Activated naive CD8-positive, alpha-beta T cell treated with anti-CD3 and anti-CD28 coated beads, Interleukin-2, amount 50 U/mL, for 24 hours (primary cell): ENCODE data around the gene PLD6.
"Not testable (repeated sequence)": the region's sequence is repeated elsewhere in the genome, so short reads cannot be mapped to it uniquely, and the experiment has no call there.

ENCODE experiments used
- ATAC-seq: fragments of 150-1000 bp; cut with Tn5 transposase; one replicate; pipeline ENCODE4 v1.10.0; 2021
- DNase-seq: peaks from one replicate; pipeline ENCODE4 v3.0.0; 2021
- H3K27ac Mint-ChIP-seq: one replicate; pipeline ENCODE4 v1.8.0; 2021; ENCODE audit warnings: mild to moderate bottlenecking, mixed read lengths
- H3K27me3 Mint-ChIP-seq: one replicate; pipeline ENCODE4 v1.8.0; 2021; ENCODE audit warnings: mixed read lengths
- H3K36me3 Mint-ChIP-seq: one replicate; pipeline ENCODE4 v1.8.0; 2021; ENCODE audit warnings: low read depth, mixed read lengths
- H3K4me1 Mint-ChIP-seq: one replicate; pipeline ENCODE4 v1.8.0; 2021; ENCODE audit warnings: mixed read lengths
- H3K4me3 Mint-ChIP-seq: one replicate; pipeline ENCODE4 v1.8.0; 2021; ENCODE audit warnings: mild to moderate bottlenecking, moderate library complexity, mixed read lengths
- H3K9me3 Mint-ChIP-seq: one replicate; pipeline ENCODE4 v1.8.0; 2021; ENCODE audit warnings: mixed read lengths

The PLD6 gene, protein sequence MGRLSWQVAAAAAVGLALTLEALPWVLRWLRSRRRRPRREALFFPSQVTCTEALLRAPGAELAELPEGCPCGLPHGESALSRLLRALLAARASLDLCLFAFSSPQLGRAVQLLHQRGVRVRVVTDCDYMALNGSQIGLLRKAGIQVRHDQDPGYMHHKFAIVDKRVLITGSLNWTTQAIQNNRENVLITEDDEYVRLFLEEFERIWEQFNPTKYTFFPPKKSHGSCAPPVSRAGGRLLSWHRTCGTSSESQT

DNA sequence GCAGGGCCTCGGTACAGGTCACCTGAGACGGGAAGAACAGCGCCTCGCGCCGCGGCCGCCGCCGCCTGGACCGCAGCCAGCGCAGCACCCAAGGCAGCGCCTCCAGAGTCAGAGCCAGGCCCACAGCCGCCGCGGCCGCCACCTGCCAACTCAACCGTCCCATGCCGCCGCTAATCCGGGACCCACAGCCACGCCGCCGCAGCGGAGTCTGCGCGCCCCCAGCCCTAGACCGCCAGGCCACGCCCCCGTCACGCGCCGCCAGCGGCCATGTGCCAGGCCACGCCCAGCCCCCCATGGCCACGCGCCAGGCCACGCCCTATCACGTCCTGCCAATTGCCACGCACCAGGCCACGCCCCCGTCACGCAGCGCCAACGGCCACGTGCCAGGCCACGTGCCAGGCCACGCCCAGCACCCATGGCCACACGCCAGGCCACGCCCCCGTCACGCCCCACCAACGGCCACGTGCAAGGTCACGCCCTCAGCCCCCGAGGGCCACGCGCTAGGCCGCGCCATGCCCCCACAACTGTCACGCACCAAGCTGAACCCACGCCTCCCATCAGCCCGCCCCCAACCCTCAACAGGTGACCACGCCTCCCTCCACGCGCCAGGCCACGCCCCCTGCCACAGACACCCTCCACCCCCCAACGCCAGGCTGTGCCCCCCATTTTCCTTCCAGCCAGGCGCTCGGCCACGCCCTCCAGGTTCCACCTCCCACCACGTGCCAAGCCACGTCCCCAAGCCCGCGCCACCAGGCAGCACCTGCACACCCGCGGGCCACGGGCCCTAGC is at the start of gene PLD6:
TSS of gene PLD6 (minus strand) at position 210 of the 789 bp plus-strand sequence. CDS start at position 163, 47 bp downstream.
- H3K27me3 Mint-ChIP-seq = no peaks in the 10 kb centered on the region
- H3K4me3 Mint-ChIP-seq = peak within 1 kb of the TSS; percentile 87
- DNase-seq = peak; percentile 91
- no peaks in the 10 kb centered on the region for H3K9me3 Mint-ChIP-seq
- H3K27ac Mint-ChIP-seq = peak within 1 kb of the TSS; percentile 96
- peaks cover 21% of the 10 kb centered on the region for H3K4me1 Mint-ChIP-seq
- H3K36me3 Mint-ChIP-seq = peaks cover 21% of the 10 kb centered on the region
- peak; percentile 58 for ATAC-seq

DNA sequence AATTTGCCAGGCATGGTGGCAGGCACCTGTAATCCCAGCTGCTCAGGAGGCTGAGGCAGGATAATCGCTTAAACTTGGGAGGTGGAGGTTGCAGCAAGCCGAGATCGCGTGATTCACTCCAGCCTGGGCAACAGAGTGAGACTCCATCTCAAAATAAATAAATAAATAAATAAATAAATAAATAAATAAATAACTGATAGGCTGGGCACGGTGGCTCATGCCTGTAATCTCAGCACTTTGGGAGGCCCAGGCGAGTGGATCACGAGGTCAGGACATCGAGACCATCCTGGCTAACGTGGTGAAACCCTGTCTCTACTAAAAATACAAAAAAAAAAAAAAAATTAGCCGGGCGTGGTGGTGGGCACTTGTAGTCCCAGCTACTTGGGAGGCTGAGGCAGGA is 49.6 kb upstream of the PLD6 start:
- not testable (repeated sequence) for DNase-seq, H3K27ac Mint-ChIP-seq, H3K27me3 Mint-ChIP-seq, ATAC-seq, H3K4me1 Mint-ChIP-seq, H3K4me3 Mint-ChIP-seq, H3K9me3 Mint-ChIP-seq
- H3K36me3 Mint-ChIP-seq = peaks cover 52% of the 10 kb centered on the region

DNA sequence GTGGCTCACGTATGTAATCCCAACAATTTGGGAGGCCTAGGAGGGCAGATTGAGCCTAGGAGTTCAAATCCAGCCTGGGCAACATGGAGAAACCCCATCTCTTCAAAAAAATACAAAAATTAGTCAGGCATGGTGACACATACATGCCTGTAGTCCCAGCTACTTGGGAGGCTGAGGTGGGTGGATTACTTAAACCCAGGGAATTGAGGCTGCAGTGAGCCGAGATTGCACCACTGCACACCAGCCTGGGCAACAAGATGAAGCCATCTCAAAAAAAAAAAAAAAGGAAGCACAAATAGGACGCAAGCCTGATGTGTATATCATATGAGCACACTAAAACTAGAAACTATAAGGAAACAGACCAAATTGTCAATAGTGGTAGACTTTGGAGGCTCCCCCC is 47.9 kb upstream of the PLD6 start:
- H3K36me3 Mint-ChIP-seq = peaks cover 49% of the 10 kb centered on the region
- ATAC-seq = no peak
- no peak overlapping the region for H3K27ac Mint-ChIP-seq
- no peak overlapping the region for H3K4me3 Mint-ChIP-seq
- no peaks in the 10 kb centered on the region for H3K27me3 Mint-ChIP-seq
- H3K9me3 Mint-ChIP-seq = no peaks in the 10 kb centered on the region
- no peak for DNase-seq
- peaks cover 2% of the 10 kb centered on the region for H3K4me1 Mint-ChIP-seq

DNA sequence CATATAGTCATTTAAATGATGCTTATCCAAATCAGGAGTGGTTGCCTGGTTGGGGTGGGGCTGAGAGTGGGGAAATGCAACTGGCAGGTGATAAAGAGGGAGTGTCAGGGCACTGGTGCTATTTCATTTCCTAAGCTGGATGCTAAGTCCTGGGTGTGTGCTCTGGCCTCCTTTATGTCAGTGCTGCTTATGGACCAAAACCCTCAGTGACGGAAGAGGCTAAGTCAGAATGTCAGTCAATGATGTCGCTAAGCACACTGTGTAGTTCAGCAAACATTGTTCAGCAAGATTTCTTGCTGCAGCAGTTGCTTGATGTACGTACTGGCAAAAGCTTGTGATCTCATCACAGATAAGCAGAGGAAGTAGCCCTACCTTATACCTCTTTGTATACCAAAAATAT is 47.3 kb upstream of the PLD6 start:
- no peak for ATAC-seq
- H3K27ac Mint-ChIP-seq = no peak overlapping the region
- no peak for DNase-seq
- peaks cover 2% of the 10 kb centered on the region for H3K4me1 Mint-ChIP-seq
- H3K36me3 Mint-ChIP-seq = peaks cover 48% of the 10 kb centered on the region
- no peak overlapping the region for H3K4me3 Mint-ChIP-seq
- H3K9me3 Mint-ChIP-seq = no peaks in the 10 kb centered on the region
- no peaks in the 10 kb centered on the region for H3K27me3 Mint-ChIP-seq

DNA sequence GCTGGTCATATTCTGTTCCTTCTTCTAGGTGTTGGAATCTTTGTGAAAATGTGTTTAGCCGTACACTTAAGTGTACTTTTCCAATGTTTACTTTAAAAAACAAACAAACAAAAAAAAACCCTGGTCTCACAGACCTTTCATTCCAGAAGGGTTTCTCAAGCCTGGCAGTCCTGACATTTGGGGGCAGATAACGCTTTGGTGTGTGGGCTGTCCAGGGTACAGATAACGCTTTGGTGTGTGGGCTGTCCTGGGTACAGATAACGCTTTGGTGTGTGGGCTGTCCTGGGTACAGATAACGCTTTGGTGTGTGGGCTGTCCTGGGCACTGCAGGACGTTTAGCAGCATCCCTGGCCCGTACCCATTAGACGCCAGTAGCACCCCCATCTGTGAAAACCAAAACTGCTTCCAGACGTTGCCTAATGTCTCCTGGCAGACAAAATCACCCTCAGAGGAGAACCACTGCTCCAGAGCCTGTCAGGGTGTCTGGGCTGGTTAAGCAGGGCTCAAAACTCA is 46.1 kb upstream of the PLD6 start:
- H3K36me3 Mint-ChIP-seq = peaks cover 46% of the 10 kb centered on the region
- H3K4me1 Mint-ChIP-seq = peaks cover 2% of the 10 kb centered on the region
- no peaks in the 10 kb centered on the region for H3K27me3 Mint-ChIP-seq
- no peak overlapping the region for H3K4me3 Mint-ChIP-seq
- ATAC-seq (no peak), DNase-seq (no peak)
- H3K9me3 Mint-ChIP-seq = no peaks in the 10 kb centered on the region
- no peak overlapping the region for H3K27ac Mint-ChIP-seq

DNA sequence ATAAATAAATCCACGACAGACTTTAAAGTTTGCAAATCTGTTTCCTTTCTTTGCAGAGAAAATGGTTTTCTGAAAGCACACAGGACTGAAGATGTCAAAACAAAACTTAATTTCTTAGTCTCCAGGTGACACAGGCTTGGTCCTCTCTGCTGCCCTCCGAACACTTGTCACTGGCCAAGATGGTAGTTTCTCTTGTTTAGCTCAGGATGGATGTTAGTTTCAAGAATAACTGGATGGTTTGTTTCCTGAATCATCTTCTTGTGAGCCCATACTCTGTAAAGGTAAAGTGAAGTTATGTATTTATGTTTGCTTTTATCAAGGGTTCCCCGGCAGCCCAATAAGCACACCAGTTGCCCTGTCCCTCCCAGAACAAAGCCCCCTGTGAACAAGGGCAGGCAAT is 40.7 kb upstream of the PLD6 start:
- Mint-ChIP-seq H3K36me3 (peaks cover 32% of the 10 kb centered on the region), H3K27me3 (no peaks in the 10 kb centered on the region), H3K4me3 (no peak overlapping the region), H3K27ac (no peak overlapping the region), H3K9me3 (no peaks in the 10 kb centered on the region), H3K4me1 (no peaks in the 10 kb centered on the region)
- ATAC-seq (no peak), DNase-seq (no peak)

DNA sequence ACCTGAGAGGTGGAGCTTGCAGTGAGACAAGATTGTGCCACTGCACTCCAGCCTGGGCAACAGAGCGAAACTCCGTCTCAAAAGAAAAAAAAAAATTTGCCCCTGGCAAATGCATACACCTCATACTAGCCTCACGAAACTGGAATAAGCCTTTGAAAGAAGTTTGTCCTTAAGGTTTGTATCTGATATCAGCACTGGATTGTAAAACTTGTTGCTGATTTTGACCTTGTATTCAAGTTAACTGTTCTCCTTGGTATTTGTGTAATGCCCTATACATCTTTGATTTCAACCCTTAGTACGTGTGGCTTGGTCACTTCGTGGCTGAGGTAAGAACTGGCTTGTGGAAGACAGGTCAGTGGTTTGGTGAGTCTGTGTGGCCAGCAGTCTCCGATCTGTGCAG is 37.0 kb upstream of the PLD6 start:
- Mint-ChIP-seq H3K4me1 (peaks cover 19% of the 10 kb centered on the region), H3K36me3 (peaks cover 17% of the 10 kb centered on the region), H3K27ac (no peak overlapping the region), H3K9me3 (no peaks in the 10 kb centered on the region), H3K4me3 (no peak overlapping the region), H3K27me3 (no peaks in the 10 kb centered on the region)
- ATAC-seq (no peak), DNase-seq (no peak)

DNA sequence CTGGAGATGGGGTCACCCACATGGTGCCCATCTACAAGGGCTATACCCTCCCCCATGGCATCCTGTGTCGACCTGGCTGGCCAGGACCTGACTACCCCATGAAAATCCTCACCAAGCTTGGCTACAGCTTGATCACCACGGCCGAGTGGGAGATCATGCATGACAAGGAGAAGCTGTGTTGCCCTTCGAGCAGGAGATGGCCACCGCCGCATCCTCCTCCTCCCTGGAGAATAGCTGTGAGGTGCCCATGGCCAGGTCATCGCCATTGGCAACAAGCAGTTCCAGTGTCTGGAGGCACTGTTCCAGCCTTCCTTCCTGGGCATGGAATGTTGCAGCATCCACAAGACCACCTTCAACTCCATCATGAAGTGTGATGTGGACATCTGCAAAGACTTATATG is 36.1 kb upstream of the PLD6 start:
- Mint-ChIP-seq H3K36me3 (peaks cover 13% of the 10 kb centered on the region), H3K9me3 (no peaks in the 10 kb centered on the region), H3K4me3 (no peak overlapping the region), H3K4me1 (peaks cover 27% of the 10 kb centered on the region), H3K27ac (no peak overlapping the region), H3K27me3 (no peaks in the 10 kb centered on the region)
- DNase-seq = no peak
- no peak for ATAC-seq

DNA sequence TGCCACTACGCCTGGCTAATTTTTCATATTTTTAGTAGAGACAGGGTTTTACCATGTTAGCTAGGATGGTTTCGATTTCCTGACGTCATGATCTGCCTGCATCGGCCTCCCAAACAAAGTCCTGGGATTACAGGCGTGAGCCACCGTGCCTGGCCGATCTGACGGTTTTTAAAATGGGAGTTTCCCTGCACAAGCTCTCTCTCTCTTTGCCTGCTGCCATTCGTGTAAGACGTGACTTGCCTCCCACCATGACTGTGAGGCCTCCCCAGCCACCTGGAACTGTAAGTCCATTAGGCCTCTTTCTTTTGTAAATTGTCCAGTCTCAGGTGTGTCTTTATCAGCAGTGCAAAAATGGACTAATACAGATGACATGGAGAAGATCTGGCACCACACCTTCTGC is 35.5 kb upstream of the PLD6 start:
- Mint-ChIP-seq H3K36me3 (peaks cover 8% of the 10 kb centered on the region), H3K9me3 (no peaks in the 10 kb centered on the region), H3K4me3 (no peak overlapping the region), H3K27ac (no peak overlapping the region), H3K27me3 (no peaks in the 10 kb centered on the region), H3K4me1 (peaks cover 28% of the 10 kb centered on the region)
- no peak for DNase-seq
- ATAC-seq = no peak

DNA sequence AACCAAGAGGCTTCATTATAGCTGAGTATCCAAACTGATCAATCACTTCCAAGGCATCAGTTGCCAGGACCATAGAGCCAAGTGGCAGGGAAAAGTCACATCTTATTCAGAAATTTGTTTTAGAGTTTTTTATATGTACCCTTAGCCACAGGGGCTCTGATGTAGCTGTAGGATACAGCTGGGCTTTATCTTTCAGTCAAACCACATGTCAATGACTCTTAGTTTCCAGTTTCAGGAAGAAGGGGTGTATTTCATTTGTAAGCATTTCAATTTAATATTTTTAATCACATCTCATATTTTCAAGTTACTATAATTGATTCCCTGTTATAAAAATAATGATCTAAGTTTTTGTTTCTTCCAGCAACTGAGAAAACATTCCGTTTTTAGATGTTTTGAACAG is 33.7 kb upstream of the PLD6 start:
- Mint-ChIP-seq H3K4me1 (peaks cover 44% of the 10 kb centered on the region), H3K27ac (peak overlapping the region; percentile 64), H3K4me3 (peak overlapping the region; percentile 97), H3K9me3 (no peaks in the 10 kb centered on the region), H3K27me3 (no peaks in the 10 kb centered on the region), H3K36me3 (no peaks in the 10 kb centered on the region)
- DNase-seq (no peak), ATAC-seq (peak; percentile 45)

DNA sequence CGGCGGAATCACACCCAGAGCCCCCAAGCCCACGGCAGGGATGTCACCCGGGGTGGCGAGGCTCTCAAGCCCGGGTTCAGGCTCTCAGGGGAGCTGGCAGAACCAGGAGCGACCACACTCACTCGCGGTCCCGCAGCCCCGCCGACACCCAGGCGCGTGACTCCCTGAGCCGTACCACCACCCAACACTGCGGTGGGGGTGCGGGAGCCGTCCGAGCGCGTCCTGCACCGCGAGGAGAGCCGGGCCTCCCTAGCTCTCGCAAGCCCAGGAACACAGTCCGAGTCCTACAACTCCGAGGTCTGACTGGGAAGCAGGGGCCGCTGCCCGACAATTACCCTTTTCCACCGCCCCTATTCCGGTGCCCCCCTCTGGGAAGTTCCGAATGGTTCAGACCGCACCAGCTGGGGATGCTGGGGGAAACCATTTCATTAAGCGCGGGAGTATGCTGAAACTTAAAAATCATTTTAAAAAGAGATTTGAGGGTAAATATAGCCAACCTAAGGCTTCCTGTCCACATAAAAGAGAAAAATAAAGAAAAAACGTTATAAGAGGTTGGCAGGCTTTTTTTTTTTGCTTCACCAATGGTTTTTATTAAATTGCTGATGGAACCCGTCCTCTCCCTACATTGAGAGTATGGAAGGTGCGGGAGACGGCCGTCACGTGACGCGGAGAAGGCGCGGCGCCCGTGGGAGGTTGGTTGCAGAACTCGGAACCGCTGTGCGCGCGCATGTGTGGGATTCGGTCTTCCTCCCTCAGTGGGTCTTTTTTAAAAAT is 31.1 kb upstream of the PLD6 start, which contains the start of gene FLCN:
TSS of gene FLCN (minus strand) at position 143 of the 774 bp plus-strand sequence. CDS start 9,031 bp downstream, outside the sequence.
- peak within 1 kb of the TSS; percentile 97 for H3K4me3 Mint-ChIP-seq
- peaks cover 44% of the 10 kb centered on the region for H3K4me1 Mint-ChIP-seq
- H3K9me3 Mint-ChIP-seq = no peaks in the 10 kb centered on the region
- DNase-seq = peak; percentile 91
- peak; percentile 87 for ATAC-seq
- H3K27ac Mint-ChIP-seq = peak within 1 kb of the TSS; percentile 99
- H3K27me3 Mint-ChIP-seq = no peaks in the 10 kb centered on the region
- H3K36me3 Mint-ChIP-seq = no peaks in the 10 kb centered on the region

DNA sequence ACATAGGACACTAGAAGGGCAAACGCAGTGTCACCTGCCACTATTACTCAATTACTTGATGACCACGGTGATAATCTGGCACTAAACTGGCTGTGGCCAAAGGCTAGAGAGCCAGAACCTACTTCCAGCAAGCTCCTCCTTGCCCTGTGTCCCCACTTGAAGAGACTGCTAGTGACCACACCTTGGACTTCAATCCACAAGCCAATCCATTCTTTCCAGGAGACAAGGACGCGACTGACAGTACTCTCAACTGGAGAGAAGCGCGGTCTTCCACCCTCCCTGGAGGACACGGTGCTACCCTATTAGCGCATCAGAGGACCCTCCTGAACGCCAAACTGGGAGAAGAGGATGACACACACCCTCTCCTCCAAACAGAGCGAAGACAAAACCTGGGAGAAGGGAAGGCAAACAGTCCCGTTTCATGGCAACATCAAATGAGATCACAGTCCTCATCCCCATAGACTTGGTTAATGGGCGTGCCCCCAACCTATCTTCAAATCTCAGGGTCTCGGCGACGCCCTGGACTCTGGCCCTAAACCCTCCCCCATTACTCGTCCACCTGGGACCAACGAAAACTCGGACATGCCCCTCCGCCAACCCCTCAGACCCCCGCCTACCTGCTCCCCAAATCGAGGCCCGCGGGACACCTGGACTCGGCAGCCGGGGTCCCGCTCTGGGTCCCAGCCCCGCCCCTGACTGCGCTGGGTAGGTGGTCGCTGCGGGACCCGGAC is 30.3 kb upstream of the PLD6 start:
- Mint-ChIP-seq H3K27ac (peak overlapping the region; percentile 99), H3K4me3 (peak overlapping the region; percentile 97), H3K4me1 (peaks cover 44% of the 10 kb centered on the region), H3K27me3 (no peaks in the 10 kb centered on the region), H3K9me3 (no peaks in the 10 kb centered on the region), H3K36me3 (peaks cover 2% of the 10 kb centered on the region)
- ATAC-seq (no peak), DNase-seq (peak; percentile 7)

DNA sequence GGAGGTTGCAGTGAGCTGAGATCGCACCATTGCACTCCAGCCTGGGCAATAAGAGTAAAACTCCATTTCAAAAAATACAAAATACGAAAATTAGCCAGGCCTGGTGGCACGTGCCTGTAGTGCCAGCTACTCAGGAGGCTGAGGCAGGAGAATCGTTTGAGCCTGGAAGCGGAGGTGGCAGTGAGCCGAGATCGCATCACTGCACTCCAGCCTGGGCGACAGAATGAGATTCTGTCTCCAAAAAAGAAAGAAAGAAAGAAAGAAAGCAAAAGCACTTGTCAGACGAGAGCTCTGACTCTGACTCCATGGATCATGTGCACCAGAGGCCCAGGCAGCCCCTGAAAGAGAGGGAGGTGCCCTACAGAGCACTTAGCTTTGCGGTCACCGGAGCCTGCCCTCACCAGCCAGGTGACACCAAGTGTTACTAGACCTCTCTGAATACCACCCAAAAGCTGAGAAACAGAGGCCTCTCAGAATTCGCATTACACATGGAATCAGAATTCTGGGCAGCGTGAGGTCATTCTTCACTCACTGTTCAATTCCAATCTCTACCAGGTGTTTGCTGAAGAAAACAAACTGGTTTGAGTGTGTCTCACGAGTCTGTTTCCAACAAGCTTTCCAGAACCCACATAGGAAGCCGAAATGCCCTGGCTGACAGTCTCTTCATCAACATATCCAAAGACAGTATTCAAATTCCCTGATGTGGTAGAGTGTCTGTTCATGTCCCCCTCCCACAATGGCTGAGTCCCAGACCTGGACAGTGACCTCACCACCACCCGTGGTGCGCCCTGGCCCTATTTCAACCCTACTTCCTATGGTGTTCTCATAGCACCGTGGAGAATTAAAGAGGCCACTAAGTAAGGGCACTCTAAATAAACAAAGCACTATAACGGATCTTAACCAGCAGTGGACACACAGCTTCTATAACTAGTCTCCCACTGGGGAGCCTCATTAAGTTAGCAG is 29.4 kb upstream of the PLD6 start:
- Mint-ChIP-seq H3K4me1 (peaks cover 44% of the 10 kb centered on the region), H3K4me3 (peak overlapping the region; percentile 97), H3K36me3 (peaks cover 2% of the 10 kb centered on the region), H3K9me3 (no peaks in the 10 kb centered on the region), H3K27ac (peak overlapping the region; percentile 99), H3K27me3 (no peaks in the 10 kb centered on the region)
- no peak for ATAC-seq
- DNase-seq = no peak
